Mesenchymal stem cell (in vitro differentiated cells and primary cell): ENCODE measurements around the gene KRTAP5-1.
A peak's percentile ranks its signal among the peaks of the same experiment; 100 is the strongest.

ENCODE experiments used
- DNase-seq: peaks from one replicate; pipeline ENCODE4 v3.0.0-alpha.2; 2013
- H2AFZ ChIP-seq: one replicate; pipeline ENCODE4 v1.6.1; 2013; ENCODE audit warnings: low read depth, mild to moderate bottlenecking, control low read depth, inconsistent platforms, low read length, moderate library complexity
- H2AK5ac ChIP-seq: 2 replicates; pipeline ENCODE4 v1.6.1; 2013; ENCODE audit warnings: low read length, moderate library complexity, mild to moderate bottlenecking, inconsistent platforms; ENCODE audit not compliant: severe bottlenecking
- H2BK120ac ChIP-seq: one replicate; pipeline ENCODE4 v1.6.1; 2013; ENCODE audit warnings: low read depth, mild to moderate bottlenecking, inconsistent platforms, low read length, moderate library complexity
- H2BK12ac ChIP-seq, 2 experiments: one replicate each; pipeline ENCODE4 v1.6.1; 2013; ENCODE audit warnings: inconsistent platforms in 2 of 2, low read length in 2 of 2, mild to moderate bottlenecking in 2 of 2, moderate library complexity in 2 of 2, control low read depth in 1 of 2
- H2BK15ac ChIP-seq: one replicate; pipeline ENCODE4 v1.6.1; 2013; ENCODE audit warnings: mild to moderate bottlenecking, low read depth, inconsistent platforms; ENCODE audit not compliant: poor library complexity, severe bottlenecking
- H2BK5ac ChIP-seq: 2 replicates; pipeline ENCODE4 v1.6.1; 2013; ENCODE audit warnings: low read depth, mild to moderate bottlenecking, low read length, control low read depth, inconsistent platforms; ENCODE audit not compliant: poor library complexity, severe bottlenecking
- H3K14ac ChIP-seq, 2 experiments: one replicate each; pipeline ENCODE4 v1.6.1; 2013; ENCODE audit warnings: inconsistent platforms in 2 of 2, low read length in 2 of 2, control low read depth in 1 of 2, mild to moderate bottlenecking in 1 of 2, moderate library complexity in 1 of 2
- H3K18ac ChIP-seq, 2 experiments: one replicate each; pipeline ENCODE4 v1.6.1; 2013; ENCODE audit warnings: inconsistent platforms in 2 of 2, low read length in 2 of 2, control low read depth in 1 of 2, low read depth in 1 of 2, mild to moderate bottlenecking in 1 of 2
- H3K23ac ChIP-seq, 2 experiments: one replicate each; pipeline ENCODE4 v1.6.1; 2013; ENCODE audit warnings: inconsistent platforms in 2 of 2, low read length in 2 of 2, mild to moderate bottlenecking in 2 of 2, moderate library complexity in 2 of 2, control low read depth in 1 of 2
- H3K27ac ChIP-seq: 2 replicates; pipeline ENCODE4 v1.5.1; 2013; ENCODE audit warnings: mild to moderate bottlenecking, moderate library complexity, low read length, control low read depth, inconsistent platforms; ENCODE audit not compliant: poor library complexity, severe bottlenecking
- H3K27me3 ChIP-seq, 2 experiments: 2 replicates each; pipeline versions ENCODE4 v1.6.1 to v1.7.0; 2013; ENCODE audit warnings: low read length in 2 of 2, mild to moderate bottlenecking in 2 of 2, moderate library complexity in 2 of 2, control low read depth in 1 of 2, inconsistent platforms in 1 of 2; ENCODE audit not compliant: control insufficient read depth in 1 of 2, insufficient read depth in 1 of 2
- H3K36me3 ChIP-seq, 2 experiments: 2 replicates each; pipeline versions ENCODE4 v1.6.1 to v1.7.0; 2013; ENCODE audit warnings: low read length in 2 of 2, control low read depth in 1 of 2, inconsistent platforms in 1 of 2, low read depth in 1 of 2, mild to moderate bottlenecking in 1 of 2; ENCODE audit not compliant: insufficient read depth in 2 of 2, control insufficient read depth in 1 of 2
- H3K4ac ChIP-seq, 2 experiments: one replicate each; pipeline ENCODE4 v1.6.1; 2013; ENCODE audit warnings: inconsistent platforms in 2 of 2, low read length in 2 of 2, mild to moderate bottlenecking in 2 of 2, moderate library complexity in 2 of 2, control low read depth in 1 of 2, low read depth in 1 of 2
- H3K4me1 ChIP-seq: 2 replicates; pipeline ENCODE4 v1.6.1; 2013; ENCODE audit warnings: low read depth, low read length, control low read depth; ENCODE audit not compliant: control insufficient read depth, insufficient read depth
- H3K4me2 ChIP-seq: 2 replicates; pipeline ENCODE4 v1.6.1; 2013; ENCODE audit warnings: low read length, mild to moderate bottlenecking, inconsistent platforms; ENCODE audit not compliant: poor library complexity, severe bottlenecking
- H3K4me3 ChIP-seq, 2 experiments: 2 replicates each; pipeline versions ENCODE4 v1.5.1 to v1.7.0; 2013; ENCODE audit warnings: low read length in 2 of 2, mild to moderate bottlenecking in 2 of 2, control low read depth in 1 of 2, low read depth in 1 of 2; ENCODE audit not compliant: insufficient read depth in 1 of 2
- H3K79me1 ChIP-seq: replicated peaks from 2 replicates; pipeline ENCODE4 v1.6.1; 2013; ENCODE audit warnings: mild to moderate bottlenecking, control low read depth, low read length, inconsistent platforms; ENCODE audit not compliant: poor library complexity, severe bottlenecking
- H3K9ac ChIP-seq: 2 replicates; pipeline ENCODE4 v1.7.0; 2013; ENCODE audit warnings: mild to moderate bottlenecking, low read length, moderate library complexity
- H3K9me3 ChIP-seq: 2 replicates; pipeline ENCODE4 v1.7.0; 2013; ENCODE audit warnings: mild to moderate bottlenecking, low read length; ENCODE audit not compliant: control insufficient read depth
- H4K8ac ChIP-seq: one replicate; pipeline ENCODE4 v1.6.1; 2013; ENCODE audit warnings: inconsistent platforms, mild to moderate bottlenecking, low read length, moderate library complexity
- H4K91ac ChIP-seq: one replicate; pipeline ENCODE4 v1.6.1; 2013; ENCODE audit warnings: mild to moderate bottlenecking, low read length, inconsistent platforms
- WGBS: methylation state at CpG from one replicate; pipeline ENCODE4 v1.1.7; 2013; ENCODE audit warnings: mixed read lengths; 5-methylcytosine and 5-hydroxymethylcytosine counted together

Gene KRTAP5-1

DNA sequence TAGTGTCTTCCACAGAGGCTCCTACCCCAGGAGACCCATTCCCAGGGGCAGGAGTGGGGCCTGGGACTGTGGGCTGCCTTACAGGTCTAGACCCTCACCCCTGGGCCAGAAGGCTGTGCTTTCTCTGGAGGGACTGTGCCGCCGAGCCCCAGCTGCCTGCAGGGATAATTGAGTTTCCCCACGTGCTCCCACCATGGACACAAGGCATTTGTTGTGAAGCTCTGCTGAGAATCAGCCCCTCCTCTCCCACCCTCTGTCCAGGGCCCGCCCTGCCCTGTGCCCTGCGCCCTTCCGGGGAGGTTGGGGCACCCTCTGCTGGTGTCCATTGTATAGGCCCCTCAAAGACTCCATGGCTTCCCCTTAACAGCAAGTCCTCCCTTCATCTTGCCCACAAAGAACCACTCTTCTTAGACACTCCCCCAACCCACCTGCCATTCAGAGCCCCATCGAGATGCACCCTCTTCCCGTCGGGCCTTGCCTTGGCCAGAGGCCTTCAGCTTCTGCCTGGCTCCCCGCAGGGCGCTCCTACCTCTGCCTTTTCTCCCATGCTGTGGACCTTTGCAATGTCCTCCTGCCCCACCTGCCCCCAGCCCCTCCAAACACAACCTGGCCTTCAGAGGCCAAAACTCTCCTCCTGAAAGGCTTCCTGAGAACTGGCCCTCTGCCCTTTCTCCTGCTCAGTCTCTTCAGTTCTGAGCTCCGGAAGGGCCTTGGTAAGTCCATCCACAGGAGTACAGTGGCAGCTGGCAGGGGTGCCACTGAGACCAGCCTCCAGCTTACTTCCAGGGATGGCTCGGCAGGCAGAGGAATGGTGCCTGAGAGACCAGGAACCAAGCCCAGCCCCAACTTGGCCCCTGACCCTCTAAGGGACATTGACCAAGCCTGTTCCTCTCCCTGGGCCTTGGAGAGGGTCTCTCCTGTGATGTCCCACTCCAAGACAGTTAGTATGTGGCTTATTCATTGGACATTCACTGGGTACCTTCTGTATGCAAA lies 35.4 kb downstream of the KRTAP5-1 start:
- Histone ChIP-seq H3K4ac (no peak overlapping the region), H3K79me1 (no peaks in the 10 kb centered on the region), H3K27ac (no peak overlapping the region), H3K23ac (no peak overlapping the region), H2BK15ac (no peak overlapping the region), H3K4me1 (peaks cover 17% of the 10 kb centered on the region), H3K18ac (no peak overlapping the region), H4K8ac (no peak overlapping the region), H2AFZ (no peak overlapping the region), H3K4me2 (no peak overlapping the region), H3K9me3 (no peaks in the 10 kb centered on the region), H3K36me3 (no peaks in the 10 kb centered on the region), H3K4me3 (no peak overlapping the region), H3K9ac (no peak overlapping the region), H2BK120ac (no peak overlapping the region), H2AK5ac (no peak overlapping the region), H3K14ac (no peak overlapping the region), H4K91ac (no peak overlapping the region), H2BK5ac (no peak overlapping the region), H2BK12ac (no peak overlapping the region), H3K27me3 (peaks cover 57 to 67% of the 10 kb centered on the region in 2 experiments)
- DNase-seq, result no peak
- WGBS, result 75% methylated on average over 12 of the region's 13 CpGs

DNA sequence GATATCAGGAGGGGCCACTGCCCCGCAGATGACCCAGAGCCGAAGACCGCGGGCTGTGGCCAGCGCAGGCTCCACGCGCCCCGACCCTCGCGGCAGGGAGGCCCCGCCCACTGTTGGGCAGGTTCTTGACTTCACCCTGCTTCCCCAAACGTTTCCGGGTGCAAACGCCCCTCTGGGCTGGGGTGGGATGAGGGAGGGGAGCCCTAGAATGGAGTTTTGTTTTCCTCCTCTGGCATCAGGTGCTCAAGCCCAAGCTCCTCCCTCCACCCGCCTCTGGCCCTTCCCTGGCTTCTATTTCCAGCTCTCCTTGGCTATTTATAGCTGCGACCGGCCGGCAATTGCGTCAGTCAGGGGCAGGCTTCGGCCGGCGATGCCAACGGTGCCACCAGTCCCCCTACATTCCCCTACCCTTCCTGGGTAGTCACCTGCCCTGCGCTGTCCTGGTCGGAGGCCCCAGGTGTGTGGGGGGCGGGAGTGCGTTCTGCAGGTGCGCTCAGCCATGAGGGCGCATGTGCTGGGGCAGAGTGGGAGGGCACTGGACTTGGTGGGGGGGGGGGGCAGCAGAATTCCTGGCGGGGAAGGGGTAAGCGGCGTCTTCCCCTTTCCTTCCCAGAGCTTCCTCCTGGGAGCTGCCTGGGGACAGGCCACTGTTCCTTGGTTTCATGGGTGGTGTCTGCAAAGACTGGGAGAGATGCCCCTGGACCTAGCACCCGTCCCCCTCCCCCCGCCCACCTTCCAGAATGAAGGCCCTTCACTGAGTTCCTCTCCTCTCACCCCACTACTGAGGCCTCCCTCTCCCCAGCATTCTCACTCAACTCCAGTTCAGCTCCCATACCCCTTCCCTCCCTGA lies 36.6 kb downstream of the KRTAP5-1 start:
- Histone ChIP-seq H3K4me1 (peaks cover 17% of the 10 kb centered on the region), H4K8ac (no peak overlapping the region), H2BK120ac (no peak overlapping the region), H3K18ac (no peak overlapping the region), H3K79me1 (no peaks in the 10 kb centered on the region), H3K4me3 (no peak overlapping the region), H2BK5ac (no peak overlapping the region), H2AFZ (no peak overlapping the region), H4K91ac (no peak overlapping the region), H3K36me3 (no peaks in the 10 kb centered on the region), H3K9ac (no peak overlapping the region), H3K4ac (no peak overlapping the region), H3K27ac (no peak overlapping the region), H2AK5ac (no peak overlapping the region), H3K4me2 (peak overlapping the region; percentile 10), H2BK12ac (no peak overlapping the region), H3K27me3 (peaks cover 69 to 71% of the 10 kb centered on the region in 2 experiments), H3K9me3 (no peaks in the 10 kb centered on the region), H3K23ac (no peak overlapping the region), H3K14ac (no peak overlapping the region), H2BK15ac (no peak overlapping the region)
- DNase-seq, result peak; percentile 78
- 18% methylated on average over 17 of the region's 34 CpGs for WGBS

DNA sequence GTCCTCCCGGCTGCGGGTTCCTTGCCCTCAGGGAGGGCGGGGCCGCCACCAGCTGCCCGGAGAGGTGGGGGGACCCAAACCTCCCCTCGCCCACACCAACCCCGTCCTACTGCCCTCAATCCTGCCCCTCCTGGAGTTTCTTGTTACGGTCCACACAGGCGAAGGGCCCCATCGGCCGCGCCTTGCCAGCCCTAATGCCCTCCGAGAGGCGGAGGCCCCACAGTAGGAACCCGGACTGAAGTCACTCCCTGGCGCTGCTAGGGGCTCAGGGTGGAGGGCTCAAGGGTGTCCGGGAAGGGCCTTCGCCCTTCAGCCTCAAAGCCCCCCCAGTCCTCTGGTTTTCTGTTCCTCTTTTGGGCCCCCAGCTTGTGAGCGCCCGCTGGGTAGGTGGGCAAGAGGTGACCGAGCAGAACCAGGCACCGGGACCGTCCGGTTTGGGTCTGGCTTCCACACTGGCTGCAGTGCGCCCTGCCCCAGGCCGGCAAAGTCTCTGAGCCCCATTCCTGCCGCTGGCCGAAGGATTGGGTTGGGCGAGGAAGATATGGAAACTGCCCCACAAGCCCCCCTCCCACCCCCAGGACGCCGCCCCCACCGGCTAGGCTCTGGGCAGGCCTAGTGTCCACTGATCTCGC lies 37.5 kb downstream of the KRTAP5-1 start:
- H2BK15ac ChIP-seq, result no peak overlapping the region
- H3K79me1 ChIP-seq, result no peaks in the 10 kb centered on the region
- peaks cover 68 to 69% of the 10 kb centered on the region in 2 experiments for H3K27me3 ChIP-seq
- H3K9me3 ChIP-seq, result no peaks in the 10 kb centered on the region
- WGBS, result 15% methylated on average over 23 of the region's 33 CpGs
- H3K4me2 ChIP-seq, result no peak overlapping the region
- H3K18ac ChIP-seq, result no peak overlapping the region
- H3K4ac ChIP-seq, result peak overlapping the region in 1 of 2 experiments; percentile 10
- no peak overlapping the region for H3K14ac ChIP-seq
- no peak for DNase-seq
- H2AK5ac ChIP-seq, result no peak overlapping the region
- no peaks in the 10 kb centered on the region for H3K36me3 ChIP-seq
- no peak overlapping the region for H4K91ac ChIP-seq
- H2BK120ac ChIP-seq, result no peak overlapping the region
- no peak overlapping the region for H3K23ac ChIP-seq
- H3K9ac ChIP-seq, result no peak overlapping the region
- no peak overlapping the region for H2BK12ac ChIP-seq
- H3K4me3 ChIP-seq, result no peak overlapping the region
- H4K8ac ChIP-seq, result no peak overlapping the region
- no peak overlapping the region for H2BK5ac ChIP-seq
- H2AFZ ChIP-seq, result no peak overlapping the region
- H3K4me1 ChIP-seq, result peaks cover 17% of the 10 kb centered on the region
- H3K27ac ChIP-seq, result no peak overlapping the region
